ENCODE results near the gene MACIR.

MACIR gene

DNA sequence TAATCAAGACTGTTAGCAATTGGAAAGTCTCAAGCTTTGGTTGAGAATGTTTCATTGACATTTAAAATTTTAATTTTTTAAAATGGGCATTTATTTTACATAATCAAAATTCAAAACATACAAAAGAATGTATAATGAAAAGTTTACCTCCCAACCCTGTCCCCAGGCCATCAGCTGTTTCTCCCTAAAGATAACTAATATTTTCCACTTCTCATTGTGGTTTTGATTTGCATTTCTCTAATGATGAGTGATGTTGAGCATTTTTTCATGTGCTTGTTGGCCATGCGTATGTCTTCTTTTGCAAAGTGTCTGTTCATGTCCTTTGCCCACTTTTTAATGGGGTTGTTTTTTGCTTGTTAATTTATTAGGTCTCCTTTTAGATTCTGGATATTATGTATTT, 11.4 kb upstream of the MACIR start:
- no peaks in the 10 kb centered on the region for H3K27me3 ChIP-seq (ENCODE audit: control insufficient read depth in 1 of 2, insufficient read depth in 2 of 2, low read length in 2 of 2)
- no peaks in the 10 kb centered on the region for H3K36me3 ChIP-seq (ENCODE audit: control insufficient read depth in 2 of 2, insufficient read depth in 2 of 2, low read length in 2 of 2)
- no peaks in the 10 kb centered on the region for H3K4me1 ChIP-seq (ENCODE audit: control insufficient read depth, insufficient read depth, low read length)
- H3K4me3 ChIP-seq (ENCODE audit: low read length in 2 of 2) = no peak overlapping the region
- no peak overlapping the region for H3K27ac ChIP-seq (ENCODE audit: low read length)
- no peaks in the 10 kb centered on the region for H3K9me3 ChIP-seq (ENCODE audit: control insufficient read depth in 2 of 2, low read length in 2 of 2)
- H3K9ac ChIP-seq (ENCODE audit: low read length in 2 of 2) = no peak overlapping the region

DNA sequence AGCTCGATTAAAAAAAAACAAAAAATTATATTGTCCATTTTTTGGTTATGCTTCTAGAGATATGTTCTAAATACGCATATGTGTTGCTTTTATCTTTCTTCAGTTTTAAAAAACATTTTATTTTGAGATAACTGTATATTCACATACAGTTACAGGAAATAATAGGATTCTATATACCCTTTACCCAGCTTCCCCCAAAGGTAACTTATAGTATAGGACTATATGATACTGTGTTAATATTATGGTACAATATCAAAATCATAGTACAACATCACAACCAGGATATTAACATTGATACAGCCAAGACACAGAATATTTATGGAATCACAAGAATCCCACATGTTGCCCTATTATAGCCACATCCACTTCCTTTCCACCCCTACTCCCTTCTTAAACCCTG, 9.5 kb upstream of the MACIR start:
- Histone ChIP-seq H3K4me1 (ENCODE audit: control insufficient read depth, insufficient read depth, low read length) (no peaks in the 10 kb centered on the region), H3K9me3 (ENCODE audit: control insufficient read depth in 2 of 2, low read length in 2 of 2) (no peaks in the 10 kb centered on the region), H3K27ac (ENCODE audit: low read length) (no peak overlapping the region), H3K36me3 (ENCODE audit: control insufficient read depth in 2 of 2, insufficient read depth in 2 of 2, low read length in 2 of 2) (no peaks in the 10 kb centered on the region), H3K4me3 (ENCODE audit: low read length in 2 of 2) (no peak overlapping the region), H3K27me3 (ENCODE audit: control insufficient read depth in 1 of 2, insufficient read depth in 2 of 2, low read length in 2 of 2) (no peaks in the 10 kb centered on the region), H3K9ac (ENCODE audit: low read length in 2 of 2) (no peak overlapping the region)

DNA sequence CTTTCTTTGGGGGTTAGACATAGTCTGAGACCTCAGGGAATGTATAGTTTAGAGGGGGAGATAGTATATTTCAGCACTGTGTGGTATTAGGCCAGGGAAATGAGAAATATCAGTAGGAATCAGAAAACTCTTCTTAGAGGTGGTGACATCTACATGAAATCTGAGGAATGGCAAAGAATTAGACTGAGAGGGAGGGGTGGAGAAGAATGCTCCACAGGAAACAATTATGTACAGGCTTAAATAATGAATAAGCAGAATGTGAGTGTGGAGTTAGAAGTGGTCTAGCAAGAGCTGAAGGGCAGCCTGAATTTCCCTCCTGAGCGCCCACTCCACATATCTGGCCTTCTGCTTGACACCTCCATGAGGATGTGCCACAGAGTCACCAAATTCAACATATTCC, 3.6 kb upstream of the MACIR start:
- H3K27ac ChIP-seq (ENCODE audit: low read length) = no peak overlapping the region
- H3K4me3 ChIP-seq (ENCODE audit: low read length in 2 of 2) = no peak overlapping the region
- no peaks in the 10 kb centered on the region for H3K9me3 ChIP-seq (ENCODE audit: control insufficient read depth in 2 of 2, low read length in 2 of 2)
- no peaks in the 10 kb centered on the region for H3K4me1 ChIP-seq (ENCODE audit: control insufficient read depth, insufficient read depth, low read length)
- no peak overlapping the region for H3K9ac ChIP-seq (ENCODE audit: low read length in 2 of 2)
- H3K27me3 ChIP-seq (ENCODE audit: control insufficient read depth in 1 of 2, insufficient read depth in 2 of 2, low read length in 2 of 2) = no peaks in the 10 kb centered on the region
- H3K36me3 ChIP-seq (ENCODE audit: control insufficient read depth in 2 of 2, insufficient read depth in 2 of 2, low read length in 2 of 2) = no peaks in the 10 kb centered on the region

DNA sequence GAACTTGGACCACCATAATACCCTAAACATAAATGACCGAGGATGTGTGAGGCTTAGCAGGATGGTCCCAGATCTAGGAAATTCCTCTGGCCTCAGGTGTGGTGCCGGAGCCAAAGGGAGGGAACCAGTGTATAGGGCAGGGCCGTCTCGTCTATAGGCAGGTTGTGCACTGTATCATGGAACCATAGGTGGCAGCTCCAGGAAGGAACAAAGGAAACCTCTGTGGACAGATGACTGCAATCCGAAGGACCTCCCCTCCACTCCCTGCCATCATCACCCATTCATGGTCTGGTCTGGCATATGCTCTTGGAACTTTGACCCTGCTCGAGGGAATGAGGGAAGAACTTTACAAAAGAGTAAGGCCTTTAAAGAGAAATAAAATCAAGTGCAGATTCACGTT, 2.9 kb upstream of the MACIR start:
- H3K27ac ChIP-seq (ENCODE audit: low read length) = no peak overlapping the region

DNA sequence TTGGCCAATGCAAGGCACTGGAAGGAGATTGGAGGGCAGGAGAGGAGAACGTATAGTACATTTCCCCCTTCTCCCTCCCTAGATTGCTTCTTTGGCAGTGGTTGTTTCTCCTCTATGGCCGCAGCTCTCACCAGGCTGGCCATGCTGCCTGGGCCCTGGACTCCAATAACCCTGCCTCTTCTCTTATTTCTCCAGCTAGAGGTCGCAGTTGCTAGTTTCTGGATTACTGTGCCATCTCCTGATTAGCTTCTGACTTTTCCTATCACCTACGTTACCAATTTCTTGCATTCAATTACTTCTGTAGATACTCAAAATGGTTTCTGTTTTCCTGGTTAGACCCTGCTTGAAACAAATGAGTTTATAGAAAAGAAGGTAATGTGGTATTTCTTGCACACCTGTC, 2.4 kb upstream of the MACIR start:
- H3K4me3 ChIP-seq (ENCODE audit: low read length in 2 of 2) = no peak overlapping the region
- no peak overlapping the region for H3K27ac ChIP-seq (ENCODE audit: low read length)
- H3K36me3 ChIP-seq (ENCODE audit: control insufficient read depth in 2 of 2, insufficient read depth in 2 of 2, low read length in 2 of 2) = no peaks in the 10 kb centered on the region
- H3K4me1 ChIP-seq (ENCODE audit: control insufficient read depth, insufficient read depth, low read length) = no peaks in the 10 kb centered on the region
- no peaks in the 10 kb centered on the region for H3K27me3 ChIP-seq (ENCODE audit: control insufficient read depth in 1 of 2, insufficient read depth in 2 of 2, low read length in 2 of 2)
- no peak overlapping the region for H3K9ac ChIP-seq (ENCODE audit: low read length in 2 of 2)
- no peaks in the 10 kb centered on the region for H3K9me3 ChIP-seq (ENCODE audit: control insufficient read depth in 2 of 2, low read length in 2 of 2)

More for the DNA sequence above, 2.9 kb upstream of the MACIR start:
- Histone ChIP-seq H3K9ac (ENCODE audit: low read length in 2 of 2) (no peak overlapping the region), H3K36me3 (ENCODE audit: control insufficient read depth in 2 of 2, insufficient read depth in 2 of 2, low read length in 2 of 2) (no peaks in the 10 kb centered on the region), H3K4me1 (ENCODE audit: control insufficient read depth, insufficient read depth, low read length) (no peaks in the 10 kb centered on the region), H3K27me3 (ENCODE audit: control insufficient read depth in 1 of 2, insufficient read depth in 2 of 2, low read length in 2 of 2) (no peaks in the 10 kb centered on the region), H3K9me3 (ENCODE audit: control insufficient read depth in 2 of 2, low read length in 2 of 2) (no peaks in the 10 kb centered on the region), H3K4me3 (ENCODE audit: low read length in 2 of 2) (no peak overlapping the region)

DNA sequence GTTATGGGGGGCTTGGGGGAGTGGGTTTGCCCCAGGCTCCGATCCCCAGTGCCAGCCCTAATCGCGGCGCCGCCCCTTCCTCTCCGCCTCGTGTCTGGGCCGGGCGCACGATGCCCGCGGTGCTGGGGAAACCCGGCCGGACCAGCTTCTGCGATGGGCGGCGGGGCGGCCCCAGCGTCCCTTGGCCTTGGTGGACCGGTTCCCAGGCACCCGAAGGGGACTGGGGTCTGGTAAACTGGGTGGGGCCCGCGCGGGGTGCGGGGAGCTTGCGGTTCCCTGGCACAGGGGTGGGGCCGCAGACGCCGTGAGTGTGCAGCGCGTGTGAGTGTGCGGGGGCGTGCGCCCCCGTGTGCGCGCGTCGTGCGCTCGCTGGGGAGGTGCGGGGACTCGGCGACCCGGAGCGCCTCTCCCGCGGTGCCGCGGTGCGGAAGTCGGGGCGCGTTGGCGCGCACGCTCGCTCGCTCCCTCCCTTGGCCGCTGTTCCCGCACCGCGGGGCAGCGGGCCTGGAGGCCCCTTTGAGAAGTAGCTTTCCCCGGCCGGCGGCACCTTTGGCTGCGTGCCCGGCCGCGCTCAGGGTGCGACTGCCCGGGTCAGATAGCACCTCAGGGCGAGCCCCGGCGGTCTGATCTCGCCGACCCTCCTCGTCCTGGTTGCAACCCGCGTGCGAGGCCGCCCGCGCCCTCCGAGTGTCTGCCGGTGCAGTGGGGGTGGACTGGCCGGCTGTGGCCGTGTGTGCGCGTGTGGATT, 568 bp downstream of the MACIR start:
- H3K27ac ChIP-seq (ENCODE audit: low read length) = no peak overlapping the region
- no peaks in the 10 kb centered on the region for H3K27me3 ChIP-seq (ENCODE audit: control insufficient read depth in 1 of 2, insufficient read depth in 2 of 2, low read length in 2 of 2)
- H3K4me1 ChIP-seq (ENCODE audit: control insufficient read depth, insufficient read depth, low read length) = no peaks in the 10 kb centered on the region
- H3K4me3 ChIP-seq (ENCODE audit: low read length in 2 of 2) = peak overlapping the region; percentile 85 to 88
- no peaks in the 10 kb centered on the region for H3K9me3 ChIP-seq (ENCODE audit: control insufficient read depth in 2 of 2, low read length in 2 of 2)
- no peaks in the 10 kb centered on the region for H3K36me3 ChIP-seq (ENCODE audit: control insufficient read depth in 2 of 2, insufficient read depth in 2 of 2, low read length in 2 of 2)
- H3K9ac ChIP-seq (ENCODE audit: low read length in 2 of 2) = peak overlapping the region; percentile 43 to 66

DNA sequence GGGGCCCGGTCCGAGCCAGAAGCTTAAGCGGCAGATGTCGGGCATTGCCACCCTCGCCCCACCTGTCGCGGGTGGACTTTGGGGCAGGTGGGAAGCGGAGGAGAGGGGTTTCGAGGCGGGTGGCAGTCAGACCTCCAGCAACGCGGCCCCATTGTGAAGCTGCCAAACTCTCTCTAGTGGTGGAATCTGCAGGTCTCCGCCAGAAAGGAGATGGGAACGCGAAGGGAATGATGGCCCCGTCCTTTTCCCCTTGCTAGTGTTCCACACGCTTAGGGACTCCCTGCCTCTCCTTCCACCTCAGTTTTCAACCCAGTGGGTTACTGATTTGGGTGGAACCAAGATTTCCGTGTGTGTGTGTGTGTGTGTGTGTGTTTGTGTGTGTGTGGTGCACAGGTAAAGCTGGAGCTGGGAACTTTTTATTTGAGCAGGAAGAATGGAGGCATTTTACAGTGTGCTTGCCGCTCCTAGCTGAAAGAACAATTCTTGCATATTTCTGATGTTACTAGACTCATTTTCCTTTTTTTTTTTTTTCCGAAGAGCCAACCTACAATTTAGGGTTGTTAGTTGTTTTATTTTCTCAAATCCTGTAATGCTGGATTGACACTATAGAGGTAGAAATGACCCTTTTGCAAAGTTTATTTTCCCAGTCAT, 1.3 kb downstream of the MACIR start:
- no peaks in the 10 kb centered on the region for H3K9me3 ChIP-seq (ENCODE audit: control insufficient read depth in 2 of 2, low read length in 2 of 2)
- no peaks in the 10 kb centered on the region for H3K4me1 ChIP-seq (ENCODE audit: control insufficient read depth, insufficient read depth, low read length)
- no peaks in the 10 kb centered on the region for H3K27me3 ChIP-seq (ENCODE audit: control insufficient read depth in 1 of 2, insufficient read depth in 2 of 2, low read length in 2 of 2)
- H3K27ac ChIP-seq (ENCODE audit: low read length) = no peak overlapping the region
- no peaks in the 10 kb centered on the region for H3K36me3 ChIP-seq (ENCODE audit: control insufficient read depth in 2 of 2, insufficient read depth in 2 of 2, low read length in 2 of 2)
- H3K9ac ChIP-seq (ENCODE audit: low read length in 2 of 2) = peak overlapping the region; percentile 43 to 66
- H3K4me3 ChIP-seq (ENCODE audit: low read length in 2 of 2) = peak overlapping the region; percentile 85 to 88

DNA sequence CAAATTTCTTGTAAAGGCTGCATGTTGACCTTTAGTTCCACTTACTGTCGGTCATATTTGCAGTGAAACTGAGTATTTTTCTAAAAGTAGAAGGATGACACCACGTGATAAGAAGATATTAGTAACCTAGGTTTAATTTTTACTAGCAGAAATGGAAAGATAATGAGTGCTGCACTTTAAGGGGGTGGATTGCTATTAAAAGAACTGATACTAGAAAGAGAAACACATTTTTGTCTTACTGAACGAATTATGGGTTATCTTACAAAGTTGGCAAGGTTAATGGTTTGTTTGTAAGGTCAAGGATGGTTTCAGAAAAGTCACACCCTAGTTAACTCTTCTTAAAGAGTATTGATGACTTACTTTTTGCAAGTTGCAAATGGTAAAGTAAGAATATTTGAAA, 2.4 kb downstream of the MACIR start:
- no peak overlapping the region for H3K27ac ChIP-seq (ENCODE audit: low read length)
- H3K4me1 ChIP-seq (ENCODE audit: control insufficient read depth, insufficient read depth, low read length) = no peaks in the 10 kb centered on the region
- no peaks in the 10 kb centered on the region for H3K36me3 ChIP-seq (ENCODE audit: control insufficient read depth in 2 of 2, insufficient read depth in 2 of 2, low read length in 2 of 2)
- no peak overlapping the region for H3K9ac ChIP-seq (ENCODE audit: low read length in 2 of 2)
- H3K9me3 ChIP-seq (ENCODE audit: control insufficient read depth in 2 of 2, low read length in 2 of 2) = no peaks in the 10 kb centered on the region
- no peaks in the 10 kb centered on the region for H3K27me3 ChIP-seq (ENCODE audit: control insufficient read depth in 1 of 2, insufficient read depth in 2 of 2, low read length in 2 of 2)
- H3K4me3 ChIP-seq (ENCODE audit: low read length in 2 of 2) = no peak overlapping the region

DNA sequence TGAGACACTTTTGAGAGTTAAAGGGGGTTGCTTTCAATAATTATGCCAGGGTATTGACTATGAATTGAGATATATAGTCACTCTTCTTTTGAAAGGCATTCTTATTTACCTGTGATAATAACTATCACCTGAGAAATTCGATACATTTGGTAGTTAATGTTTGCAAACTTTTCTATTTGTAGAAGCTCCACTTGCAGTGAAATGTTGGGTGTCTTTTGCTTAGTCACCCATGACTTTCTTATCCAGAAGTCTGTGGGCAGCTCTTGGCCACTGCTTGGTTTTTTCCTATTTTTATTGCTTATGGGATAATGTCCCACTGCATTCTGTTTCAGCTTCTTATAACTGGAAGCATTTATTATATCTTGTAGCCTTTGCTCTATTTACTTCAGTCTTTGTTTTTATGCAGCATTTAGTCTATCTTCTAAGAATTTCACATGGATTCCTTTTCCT, 3.9 kb downstream of the MACIR start:
- H3K9ac ChIP-seq (ENCODE audit: low read length in 2 of 2) = no peak overlapping the region
- no peaks in the 10 kb centered on the region for H3K4me1 ChIP-seq (ENCODE audit: control insufficient read depth, insufficient read depth, low read length)
- no peaks in the 10 kb centered on the region for H3K36me3 ChIP-seq (ENCODE audit: control insufficient read depth in 2 of 2, insufficient read depth in 2 of 2, low read length in 2 of 2)
- H3K4me3 ChIP-seq (ENCODE audit: low read length in 2 of 2) = no peak overlapping the region
- H3K27ac ChIP-seq (ENCODE audit: low read length) = no peak overlapping the region
- H3K9me3 ChIP-seq (ENCODE audit: control insufficient read depth in 2 of 2, low read length in 2 of 2) = no peaks in the 10 kb centered on the region
- H3K27me3 ChIP-seq (ENCODE audit: control insufficient read depth in 1 of 2, insufficient read depth in 2 of 2, low read length in 2 of 2) = no peaks in the 10 kb centered on the region

DNA sequence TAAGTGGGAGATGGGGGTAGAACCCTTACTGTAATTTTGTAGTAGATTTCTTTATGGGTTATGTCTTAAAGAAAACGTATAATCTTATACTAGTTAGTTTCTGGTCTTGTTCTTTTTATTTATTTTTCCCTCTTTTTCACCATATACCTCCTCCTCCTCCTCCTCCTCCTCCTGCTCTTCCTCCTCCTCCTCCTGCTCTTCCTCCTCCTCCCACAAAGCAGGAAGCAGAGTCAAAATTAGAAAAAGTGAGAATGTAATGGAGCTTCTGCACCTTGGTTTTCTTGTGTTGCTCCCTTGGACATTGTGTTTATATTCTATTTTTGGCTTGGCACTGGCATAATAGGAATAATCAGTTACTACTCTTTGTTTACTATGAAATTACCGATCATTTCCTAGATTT, 4.5 kb downstream of the MACIR start:
- H3K27me3 ChIP-seq (ENCODE audit: control insufficient read depth in 1 of 2, insufficient read depth in 2 of 2, low read length in 2 of 2) = no peaks in the 10 kb centered on the region
- H3K4me1 ChIP-seq (ENCODE audit: control insufficient read depth, insufficient read depth, low read length) = no peaks in the 10 kb centered on the region
- H3K36me3 ChIP-seq (ENCODE audit: control insufficient read depth in 2 of 2, insufficient read depth in 2 of 2, low read length in 2 of 2) = no peaks in the 10 kb centered on the region
- H3K9ac ChIP-seq (ENCODE audit: low read length in 2 of 2) = no peak overlapping the region
- no peak overlapping the region for H3K27ac ChIP-seq (ENCODE audit: low read length)
- no peaks in the 10 kb centered on the region for H3K9me3 ChIP-seq (ENCODE audit: control insufficient read depth in 2 of 2, low read length in 2 of 2)
- no peak overlapping the region for H3K4me3 ChIP-seq (ENCODE audit: low read length in 2 of 2)

DNA sequence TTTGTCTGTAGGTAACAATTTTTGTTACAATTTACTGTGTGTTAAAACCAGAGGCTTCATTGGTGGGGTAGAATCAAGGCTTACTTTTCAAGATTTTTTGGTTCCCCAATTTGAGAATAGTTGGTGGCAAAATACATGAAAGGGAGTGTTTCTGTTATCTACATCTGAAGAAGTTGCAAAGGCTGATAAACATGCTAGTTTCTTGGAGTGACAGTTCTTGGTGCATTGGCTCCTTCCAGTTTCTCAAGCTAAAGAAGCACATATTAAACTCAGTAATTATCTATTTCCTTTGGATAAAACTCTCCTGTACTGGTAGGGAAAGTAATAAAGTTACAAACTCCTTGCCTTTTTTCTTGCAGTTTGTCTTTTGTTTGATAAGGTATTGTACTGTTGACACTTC, 5.9 kb downstream of the MACIR start:
- Histone ChIP-seq H3K9ac (ENCODE audit: low read length in 2 of 2) (no peak overlapping the region), H3K27ac (ENCODE audit: low read length) (no peak overlapping the region), H3K36me3 (ENCODE audit: control insufficient read depth in 2 of 2, insufficient read depth in 2 of 2, low read length in 2 of 2) (no peaks in the 10 kb centered on the region), H3K9me3 (ENCODE audit: control insufficient read depth in 2 of 2, low read length in 2 of 2) (no peaks in the 10 kb centered on the region), H3K27me3 (ENCODE audit: control insufficient read depth in 1 of 2, insufficient read depth in 2 of 2, low read length in 2 of 2) (no peaks in the 10 kb centered on the region), H3K4me3 (ENCODE audit: low read length in 2 of 2) (no peak overlapping the region), H3K4me1 (ENCODE audit: control insufficient read depth, insufficient read depth, low read length) (no peaks in the 10 kb centered on the region)

Data from stomach smooth muscle (tissue), 2 donors.